Iris pigment epithelial cell (primary cell): ENCODE measurements around the gene HOXD8.

Source experiments
- DNase-seq: peaks from one replicate; pipeline ENCODE4 v3.0.0-alpha.2; 2011; ENCODE audit warnings: low read depth

The HOXD8 gene

DNA sequence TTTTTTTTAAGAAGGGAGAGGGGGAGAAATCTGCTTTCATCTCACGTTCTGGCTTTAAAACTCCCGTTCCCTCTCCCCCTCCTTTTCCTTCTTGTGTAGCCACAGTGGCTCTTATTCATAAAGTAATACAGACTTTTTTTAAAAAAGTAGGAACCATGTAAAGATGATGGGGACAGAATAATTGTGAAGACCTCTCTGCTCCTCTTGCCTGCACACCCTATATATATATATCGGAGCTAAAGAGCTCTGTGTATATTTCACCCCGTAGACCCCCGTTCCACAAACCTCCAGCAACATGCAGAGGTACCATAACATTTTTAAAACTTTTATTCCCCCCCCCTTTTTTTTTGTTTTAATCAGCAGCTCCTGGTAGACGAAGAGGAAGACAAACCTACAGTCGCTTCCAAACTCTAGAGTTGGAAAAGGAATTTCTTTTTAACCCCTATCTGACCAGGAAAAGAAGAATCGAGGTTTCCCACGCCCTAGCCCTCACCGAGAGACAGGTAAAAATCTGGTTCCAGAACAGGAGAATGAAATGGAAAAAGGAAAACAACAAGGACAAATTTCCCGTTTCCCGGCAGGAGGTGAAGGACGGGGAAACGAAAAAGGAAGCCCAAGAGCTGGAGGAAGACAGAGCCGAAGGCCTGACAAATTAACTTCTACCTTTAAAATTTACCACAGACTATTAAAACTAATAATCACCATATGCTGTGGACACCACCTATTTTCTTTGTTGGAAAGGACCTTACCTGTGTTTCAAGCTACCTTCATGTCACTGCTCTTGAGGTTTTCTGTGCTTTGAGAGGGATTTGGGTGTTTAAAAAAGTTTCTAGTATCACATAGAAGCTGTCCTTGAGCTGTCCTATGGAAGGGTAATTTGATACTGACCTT, 1.7 kb downstream of the HOXD8 start:
- DNase-seq = no peak

DNA sequence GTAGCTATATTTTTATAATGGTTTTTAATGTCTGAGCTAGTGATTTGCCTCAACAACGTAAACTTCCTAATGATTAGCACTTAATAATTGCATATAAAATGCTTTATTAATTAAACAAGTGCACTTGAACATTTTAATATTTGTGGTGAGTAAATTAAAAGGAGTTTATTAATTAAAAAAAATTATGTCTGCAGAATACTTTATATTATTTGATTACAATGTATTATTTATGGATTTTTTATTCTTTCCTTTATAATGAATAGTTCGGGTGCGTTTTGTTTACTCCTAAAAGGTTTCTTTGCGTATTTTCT, 2.3 kb downstream of the HOXD8 start:
- no peak for DNase-seq

- no peak for DNase-seq
These were observed 3.0 kb downstream of the HOXD8 start for GRCh38 chr2:176132205-176133171.

GRCh38 chr2:176133389-176133788, 3.9 kb downstream of the HOXD8 start:
- no peak for DNase-seq

DNA sequence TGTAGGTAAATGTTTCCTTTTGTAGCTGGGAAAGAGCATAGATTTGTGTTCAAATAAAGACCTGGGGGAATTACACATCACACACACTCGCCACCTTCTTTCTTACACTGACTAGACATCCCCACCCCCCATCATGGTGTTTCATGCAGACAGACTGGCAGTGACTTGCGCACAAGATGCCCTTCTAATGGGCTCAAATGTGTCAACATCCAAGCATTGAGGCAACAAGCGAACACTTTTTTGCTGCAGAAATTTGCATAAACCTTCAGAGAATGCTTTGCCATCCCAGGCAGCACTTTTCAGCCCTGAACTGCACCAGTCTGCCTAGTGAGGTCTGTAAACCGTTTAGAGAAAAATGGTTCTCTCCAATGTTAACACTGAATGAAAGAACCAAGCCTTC, 4.5 kb downstream of the HOXD8 start:
- DNase-seq = no peak

- no peak for DNase-seq
These were observed 5.5 kb downstream of the HOXD8 start for GRCh38 chr2:176135035-176135440.

DNA sequence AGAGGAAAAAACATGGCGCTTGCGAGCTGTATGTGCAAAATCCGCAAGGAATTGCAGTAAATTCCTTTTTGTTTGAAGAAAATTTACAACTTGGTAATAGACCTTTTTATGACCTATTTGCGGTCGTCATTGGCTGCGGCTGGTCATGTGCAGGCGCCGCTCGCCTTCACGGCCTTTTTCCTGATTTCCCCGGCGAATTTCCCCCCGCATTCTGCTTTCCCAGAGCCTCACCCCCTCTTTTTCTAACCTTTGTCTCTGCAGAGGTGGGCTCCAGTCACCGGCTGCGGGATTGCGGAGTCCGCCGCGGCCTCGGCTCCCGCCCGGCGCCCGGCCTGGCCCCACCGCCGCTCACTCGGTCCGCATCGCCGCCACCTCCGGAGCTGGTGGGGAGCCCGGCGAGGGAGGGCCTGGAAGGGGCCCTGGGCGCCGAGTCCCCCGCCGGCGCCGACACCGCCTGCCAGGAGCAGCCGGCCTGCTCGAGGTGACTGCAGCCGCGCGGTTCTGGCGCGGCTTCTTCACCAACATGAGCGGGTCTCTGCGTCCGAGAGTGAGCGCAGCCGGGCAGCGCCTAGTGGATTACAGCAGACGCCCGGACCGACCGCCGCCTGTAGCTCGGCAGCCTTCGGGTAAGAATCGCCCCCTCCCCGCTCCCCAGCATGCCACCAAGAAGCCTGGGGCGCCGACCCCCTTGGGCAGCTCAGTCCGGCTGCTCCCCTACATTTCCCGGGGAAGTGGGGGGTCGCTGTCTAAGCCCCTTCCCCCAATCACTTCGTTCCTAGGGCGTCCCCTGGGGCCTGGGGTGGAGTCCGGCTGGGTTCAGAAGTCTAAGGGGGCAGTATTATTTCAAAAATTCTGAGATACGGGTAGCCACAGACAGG, 7.1 kb downstream of the HOXD8 start:
- DNase-seq = no peak

DNA sequence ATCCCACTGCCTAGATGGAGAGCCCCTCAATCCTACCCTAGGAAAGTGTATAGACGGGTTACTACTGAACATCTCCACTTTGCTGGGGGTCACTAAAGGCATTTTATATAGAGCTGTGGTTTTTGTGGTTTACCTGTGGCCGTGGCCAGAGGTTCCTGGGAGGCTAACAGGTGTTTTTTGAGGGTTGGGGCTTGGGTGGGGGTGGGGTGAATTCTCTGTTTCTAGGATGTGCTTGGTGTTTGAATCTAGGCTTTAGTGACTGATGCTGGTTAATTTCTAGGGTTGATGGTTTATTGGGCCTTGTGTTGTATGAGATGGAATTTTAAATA, 7.7 kb downstream of the HOXD8 start:
- DNase-seq = no peak

DNA sequence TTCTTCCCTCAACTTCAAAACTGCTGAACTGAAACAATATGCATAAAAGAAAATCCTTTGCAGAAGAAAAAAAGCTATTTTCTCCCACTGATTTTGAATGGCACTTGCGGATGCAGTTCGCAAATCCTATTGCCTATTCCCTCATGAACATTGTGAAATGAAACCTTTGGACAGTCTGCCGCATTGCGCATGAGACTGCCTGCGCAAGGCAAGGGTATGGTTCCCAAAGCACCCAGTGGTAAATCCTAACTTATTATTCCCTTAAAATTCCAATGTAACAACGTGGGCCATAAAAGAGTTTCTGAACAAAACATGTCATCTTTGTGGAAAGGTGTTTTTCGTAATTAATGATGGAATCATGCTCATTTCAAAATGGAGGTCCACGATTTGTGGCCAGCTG, 8.4 kb downstream of the HOXD8 start:
- no peak for DNase-seq

DNA sequence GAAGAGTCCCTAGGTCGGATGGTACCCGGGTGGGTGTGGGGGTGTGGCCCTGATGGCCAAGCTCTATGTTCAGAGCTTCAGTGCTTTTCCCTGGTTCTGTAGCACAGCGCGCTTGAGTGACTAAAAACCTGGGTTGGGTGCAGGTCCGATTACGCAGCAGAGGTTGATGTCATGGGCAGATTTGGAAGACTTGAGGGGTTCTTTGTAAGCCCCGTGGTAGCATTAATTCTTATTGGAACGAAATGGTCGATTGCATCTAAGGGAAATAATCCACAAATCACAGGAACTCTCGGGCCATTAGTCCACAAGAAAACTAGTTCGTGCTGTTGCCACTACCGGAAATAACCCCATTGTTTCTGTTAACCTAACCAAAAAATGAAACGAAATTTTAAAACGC, 9.0 kb downstream of the HOXD8 start:
- DNase-seq = no peak

DNA sequence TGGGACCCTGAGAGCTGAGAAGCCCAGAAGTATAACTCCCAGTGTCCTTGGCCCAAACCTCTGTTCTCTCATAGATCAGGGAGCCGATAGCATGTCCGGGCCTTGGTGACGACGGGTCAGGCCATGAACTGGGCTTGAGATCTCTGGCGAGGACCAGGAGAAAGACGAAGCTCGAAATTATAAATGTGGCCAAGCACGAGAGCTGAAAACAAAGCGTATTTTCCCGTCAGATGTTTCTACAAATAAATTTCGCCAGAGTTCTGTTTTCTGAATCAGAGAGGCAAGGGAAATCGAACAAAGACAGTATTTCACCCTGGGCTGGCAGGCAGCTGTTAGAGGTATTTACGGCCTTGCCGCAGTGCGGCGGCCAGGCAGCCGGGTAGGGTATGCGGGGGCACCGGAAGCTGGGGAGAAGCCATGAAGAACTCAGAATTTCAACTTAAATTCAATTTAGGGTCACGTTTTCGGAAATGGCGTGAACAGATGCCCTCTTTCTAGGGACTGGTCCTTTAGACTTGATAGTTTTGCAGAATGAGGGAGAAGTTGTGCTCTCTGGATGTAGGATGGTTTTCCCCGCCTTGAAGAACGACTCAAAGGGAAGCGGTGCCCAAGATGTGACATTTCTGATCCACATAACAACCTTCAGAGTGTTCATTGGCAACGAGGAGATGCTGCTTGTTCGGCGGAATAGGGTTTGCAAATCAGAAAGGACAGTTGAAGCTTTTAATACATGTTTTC, 9.6 kb downstream of the HOXD8 start:
- no peak for DNase-seq

GRCh38 chr2:176139661-176140512, 10.4 kb downstream of the HOXD8 start:
- DNase-seq = no peak

DNA sequence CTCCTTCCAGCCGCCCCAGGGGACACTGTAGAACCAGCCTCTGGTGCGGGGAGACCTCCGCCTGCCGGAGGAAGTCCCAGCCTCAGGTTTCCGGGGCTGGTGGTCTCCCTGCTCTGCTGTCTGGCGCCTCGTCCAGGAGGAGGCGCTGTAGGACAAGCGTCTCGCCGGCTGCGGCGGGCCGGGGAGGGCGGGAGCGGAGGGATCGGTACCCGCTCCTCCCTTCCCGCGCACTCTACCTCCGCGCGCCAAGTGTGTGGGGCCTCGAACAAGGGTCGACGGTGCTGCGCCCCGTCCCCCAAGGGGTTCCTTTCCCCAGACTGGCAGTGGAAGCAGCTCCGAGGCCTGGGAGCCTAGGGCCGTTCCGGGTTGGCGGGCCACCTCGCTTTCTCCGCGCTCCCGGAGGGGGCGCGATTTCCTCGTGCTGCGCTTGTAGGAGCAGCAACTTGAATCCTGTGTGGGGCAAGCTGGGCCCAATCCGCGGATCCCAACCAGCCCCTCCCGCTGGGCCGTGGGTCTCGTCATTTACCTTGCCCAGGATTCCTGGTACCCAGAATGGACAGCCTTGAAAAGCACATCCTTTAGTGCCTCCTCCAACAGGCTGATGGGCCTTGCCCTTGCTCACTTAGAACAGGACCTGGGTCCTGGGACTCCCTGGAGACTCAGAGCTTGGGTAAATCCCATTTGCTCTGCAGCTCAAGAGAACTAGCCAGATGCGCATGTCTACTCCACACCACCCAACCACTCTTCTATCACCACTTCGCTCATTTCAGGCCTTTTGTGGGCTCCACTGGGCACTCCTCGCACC, 11.2 kb downstream of the HOXD8 start:
- peak; percentile 50 for DNase-seq

GRCh38 chr2:176142281-176142680, 12.8 kb downstream of the HOXD8 start:
- DNase-seq = no peak

DNA sequence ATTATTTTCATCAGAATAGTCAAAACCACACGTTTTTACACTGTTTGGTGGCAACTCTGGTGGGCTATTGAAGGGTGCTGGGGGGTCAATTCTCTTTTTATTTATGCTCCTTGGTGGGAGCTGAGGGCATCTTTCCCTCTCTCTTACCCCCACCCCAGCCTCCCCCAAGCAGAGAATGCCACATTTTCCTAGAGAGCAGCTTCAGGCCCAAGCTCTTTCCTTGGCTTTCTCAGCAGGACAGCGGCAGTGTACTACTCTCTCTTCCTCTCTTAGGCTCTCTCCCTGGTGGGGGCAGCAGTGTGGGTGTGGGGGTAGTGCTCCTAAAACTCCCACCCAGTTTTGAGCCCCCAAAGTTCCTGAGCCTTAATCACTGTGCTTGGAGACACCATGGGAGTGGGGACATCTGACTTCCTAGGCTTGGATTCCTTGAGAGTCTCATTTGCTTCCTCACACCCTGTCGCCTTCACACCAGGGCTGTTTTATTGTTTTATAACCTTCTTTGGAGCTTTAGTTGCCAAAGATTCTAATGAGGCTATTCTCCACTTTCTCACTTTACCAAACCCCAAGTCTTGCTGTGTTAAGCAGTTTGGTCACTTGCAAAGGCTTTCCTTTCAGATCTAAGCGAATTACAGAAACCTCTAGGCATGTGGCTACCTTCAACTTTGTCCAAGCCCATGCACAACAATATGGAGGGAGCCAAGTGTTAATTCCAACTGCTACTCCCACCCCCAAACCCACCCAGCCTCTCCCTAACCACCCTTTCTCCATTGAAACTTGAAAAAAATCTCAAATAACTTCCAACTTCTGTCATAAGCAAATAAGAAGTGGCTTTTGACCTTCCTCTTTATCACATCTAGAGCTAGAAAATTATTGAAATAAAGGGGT, 15.8 kb downstream of the HOXD8 start:
- no peak for DNase-seq

DNA sequence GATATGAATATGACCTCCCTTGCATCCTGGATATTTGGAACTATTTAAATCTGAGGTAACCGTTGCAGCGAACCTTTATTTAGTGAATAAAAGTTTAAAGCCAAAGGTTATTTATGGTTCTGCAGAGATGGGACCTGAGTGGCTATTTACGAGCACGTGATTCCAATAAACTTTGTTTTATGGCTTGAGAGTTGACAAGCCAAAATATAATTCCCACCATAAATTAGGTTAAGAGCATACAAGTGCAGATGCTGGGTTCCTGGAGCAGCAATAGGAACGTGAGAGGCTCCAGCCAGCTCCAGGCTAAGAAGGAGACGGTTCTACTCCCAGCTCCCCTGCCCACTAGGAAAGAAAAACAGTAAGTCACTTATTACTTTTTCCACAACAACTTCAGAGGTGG, 16.6 kb downstream of the HOXD8 start:
- DNase-seq = no peak

DNA sequence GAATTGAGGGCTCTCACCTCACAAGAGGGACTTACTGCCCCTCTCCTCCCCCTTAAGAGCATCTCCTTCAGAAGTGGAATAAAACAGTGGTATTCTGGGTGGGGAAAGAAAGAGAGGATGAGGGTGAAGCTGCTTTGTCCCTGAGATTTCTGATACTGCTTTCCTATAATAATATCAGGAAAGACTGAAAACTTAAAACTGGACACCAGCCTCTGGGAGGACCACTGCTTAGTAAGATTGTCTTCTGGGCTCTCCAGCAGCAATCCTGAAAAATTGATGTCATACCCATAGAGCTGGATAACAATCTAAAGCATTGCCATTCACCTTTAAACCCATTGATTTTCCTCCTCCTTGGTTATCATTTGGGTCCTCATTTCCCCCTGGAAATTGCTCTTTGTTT, 17.1 kb downstream of the HOXD8 start:
- DNase-seq = no peak

GRCh38 chr2:176147210-176147799, 17.8 kb downstream of the HOXD8 start:
- DNase-seq = no peak
